Tibial nerve (tissue), 4 donors: ENCODE data around the gene NAGK.

Experiments used
- CTCF ChIP-seq, 5 experiments: fragments of 200-600 bp in 3 of 5; fragments of 450-650 bp in 2 of 5; sonication (generic) in 3 of 5; IDR thresholded peaks; one replicate each; pipeline ENCODE4 v1.5.1; 2016 to 2019; ENCODE audit warnings: antibody characterized with exemption in 5 of 5, mild to moderate bottlenecking in 3 of 5, moderate library complexity in 2 of 5
- EP300 ChIP-seq, 2 donors: sonication (generic); formaldehyde crosslinking; IDR thresholded peaks; one replicate each; pipeline ENCODE4 v1.6.1; 2017; ENCODE audit warnings: antibody characterized with exemption in 2 of 2, mild to moderate bottlenecking in 1 of 2
- POLR2A ChIP-seq, 2 donors: fragments of 450-650 bp; IDR thresholded peaks; one replicate each; pipeline ENCODE4 v1.6.1; 2017; ENCODE audit warnings: antibody characterized with exemption in 2 of 2, mild to moderate bottlenecking in 2 of 2, moderate library complexity in 2 of 2

DNA sequence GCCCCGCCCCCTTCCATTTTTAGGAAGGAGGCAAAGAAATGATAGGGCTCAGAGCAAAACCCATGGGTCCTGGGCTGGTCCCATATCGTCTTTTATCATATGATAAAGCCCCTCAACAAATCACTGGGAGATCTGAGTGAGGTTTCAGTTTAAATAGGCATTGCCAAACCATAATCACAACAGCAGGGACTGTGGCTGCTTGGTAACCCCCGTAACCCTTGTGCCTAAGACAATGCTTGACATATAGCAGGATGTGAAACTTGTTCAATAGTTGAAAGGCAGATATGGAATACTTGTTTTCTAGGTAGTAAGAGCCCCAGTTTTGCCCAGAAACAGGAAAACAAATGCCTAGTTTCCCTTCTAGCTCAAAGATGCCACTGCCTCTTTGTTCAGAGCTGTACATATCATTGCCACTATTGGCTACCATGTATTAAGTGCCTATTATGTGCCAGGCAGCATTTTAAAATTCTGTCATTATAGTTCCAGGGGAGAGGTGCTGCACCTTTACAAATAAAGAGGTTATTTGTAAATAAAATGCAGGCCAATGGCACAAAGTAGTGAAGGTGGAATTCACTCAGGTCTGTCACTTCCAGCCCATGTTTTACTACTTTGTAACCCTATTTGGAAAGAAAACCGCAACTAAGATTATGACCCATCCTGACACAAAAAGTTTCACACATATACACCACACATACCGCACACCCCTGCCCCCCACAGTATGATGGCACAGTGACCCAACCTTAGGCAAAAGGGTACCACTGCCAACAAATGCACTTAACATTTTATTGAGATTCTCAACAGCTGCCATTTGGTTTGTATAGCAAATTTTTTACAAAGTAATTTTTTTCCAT lies 14.2 kb downstream of the NAGK start:
- TF ChIP-seq POLR2A (IDR thresholded peaks at IDR 0.05) (no peak), CTCF (IDR thresholded peaks at IDR 0.05) (no peak), EP300 (IDR thresholded peaks at IDR 0.05) (no peak)
